ENCODE results near the gene KYNU.

Gene KYNU

GRCh38 chr2:143084462-143084861 lies 207.0 kb downstream of the KYNU start:
- TF ChIP-seq POLR2AphosphoS5 (IDR thresholded peaks at IDR 0.05; ENCODE audit: low read depth, low read length) (no peak), TAF1 (IDR thresholded peaks at IDR 0.05; ENCODE audit: borderline replicate concordance, insufficient read depth, low read length) (no peak), SIN3A (IDR thresholded peaks at IDR 0.05; ENCODE audit: borderline replicate concordance, insufficient read depth, low read length) (no peak), REST (IDR thresholded peaks at IDR 0.05; ENCODE audit: insufficient read depth in 1 of 2, low read depth in 2 of 2, low read length in 2 of 2) (no peak), FOXP2 (optimal IDR thresholded peaks at IDR 0.05; ENCODE audit: borderline replicate concordance, extremely low read depth, extremely low read length, insufficient read depth) (no peak)

- TF ChIP-seq POLR2AphosphoS5 (IDR thresholded peaks at IDR 0.05; ENCODE audit: low read depth, low read length) = no peak
- no peak for TF ChIP-seq SIN3A (IDR thresholded peaks at IDR 0.05; ENCODE audit: borderline replicate concordance, insufficient read depth, low read length)
- TF ChIP-seq REST (IDR thresholded peaks at IDR 0.05; ENCODE audit: insufficient read depth in 1 of 2, low read depth in 2 of 2, low read length in 2 of 2) = no peak
- TF ChIP-seq FOXP2 (optimal IDR thresholded peaks at IDR 0.05; ENCODE audit: borderline replicate concordance, extremely low read depth, extremely low read length, insufficient read depth) = no peak
- TF ChIP-seq TAF1 (IDR thresholded peaks at IDR 0.05; ENCODE audit: borderline replicate concordance, insufficient read depth, low read length) = no peak
Observed at GRCh38 chr2:143085125-143085784, 207.8 kb downstream of the KYNU start.

GRCh38 chr2:143087033-143087432 lies 209.6 kb downstream of the KYNU start:
- TF ChIP-seq REST (IDR thresholded peaks at IDR 0.05; ENCODE audit: insufficient read depth in 1 of 2, low read depth in 2 of 2, low read length in 2 of 2) (no peak), FOXP2 (optimal IDR thresholded peaks at IDR 0.05; ENCODE audit: borderline replicate concordance, extremely low read depth, extremely low read length, insufficient read depth) (no peak), SIN3A (IDR thresholded peaks at IDR 0.05; ENCODE audit: borderline replicate concordance, insufficient read depth, low read length) (no peak), TAF1 (IDR thresholded peaks at IDR 0.05; ENCODE audit: borderline replicate concordance, insufficient read depth, low read length) (no peak), POLR2AphosphoS5 (IDR thresholded peaks at IDR 0.05; ENCODE audit: low read depth, low read length) (no peak)

GRCh38 chr2:143088388-143088787 lies 210.9 kb downstream of the KYNU start:
- TF ChIP-seq TAF1 (IDR thresholded peaks at IDR 0.05; ENCODE audit: borderline replicate concordance, insufficient read depth, low read length) (no peak), POLR2AphosphoS5 (IDR thresholded peaks at IDR 0.05; ENCODE audit: low read depth, low read length) (no peak), SIN3A (IDR thresholded peaks at IDR 0.05; ENCODE audit: borderline replicate concordance, insufficient read depth, low read length) (no peak), REST (IDR thresholded peaks at IDR 0.05; ENCODE audit: insufficient read depth in 1 of 2, low read depth in 2 of 2, low read length in 2 of 2) (no peak), FOXP2 (optimal IDR thresholded peaks at IDR 0.05; ENCODE audit: borderline replicate concordance, extremely low read depth, extremely low read length, insufficient read depth) (no peak)

Data from PFSK-1 (cell line).